IMR-90 (cell line): ENCODE measurements around the gene CAMK2G. TPM values are rescaled to one million over a fixed set of nuclear protein-coding genes. Genes with fewer than 3 reads are reported as not detected.

ENCODE experiments used
- ATAC-seq: fragments of 200-7000 bp; cut with Tn5 transposase; 2 replicates; pipeline ENCODE4 v1.9.1; 2020; ENCODE audit warnings: low read depth, mild to moderate bottlenecking, moderate library complexity
- BruUV-seq: library from RNA; stranded (reverse); fragments of 400-500 nt; replicated peaks from 2 replicates; lab custom pipeline; 2021; lab: Mats Ljungman, UMichigan
- CTCF ChIA-PET: fragments of 300-600 bp; formaldehyde crosslinking; extraction: SDS; loops from one replicate; lab custom pipeline; 2021; ENCODE audit warnings: antibody characterized with exemption; lab: Yijun Ruan, JAX
- POLR2A ChIA-PET: fragments of 300-600 bp; sonication (Branson Sonifier 250); formaldehyde crosslinking; loops from one replicate; lab custom pipeline; 2022; ENCODE audit warnings: antibody characterized with exemption; ENCODE audit not compliant: unreplicated experiment; lab: Charles Lee
- DNase-seq: peaks from one replicate; pipeline ENCODE4 v3.0.0; 2013
- H2AFZ ChIP-seq: replicated peaks from 2 replicates; pipeline ENCODE3; 2013; ENCODE audit warnings: low read length, mild to moderate bottlenecking; ENCODE audit not compliant: poor library complexity
- H2AK5ac ChIP-seq: 2 replicates; pipeline ENCODE4 v1.6.1; 2013; ENCODE audit warnings: low read depth, low read length, inconsistent platforms
- H2AK9ac ChIP-seq: replicated peaks from 2 replicates; pipeline ENCODE3; 2013; ENCODE audit warnings: mild to moderate bottlenecking, low read depth, low read length, moderate library complexity; ENCODE audit not compliant: poor library complexity
- H2BK120ac ChIP-seq: 2 replicates; pipeline ENCODE4 v1.6.1; 2013; ENCODE audit warnings: low read depth, low read length, inconsistent platforms
- H2BK15ac ChIP-seq: 3 replicates; pipeline ENCODE4 v1.6.1; 2013; ENCODE audit warnings: low read depth, low read length, inconsistent platforms
- H2BK20ac ChIP-seq: 2 replicates; pipeline ENCODE4 v1.6.1; 2013; ENCODE audit warnings: low read depth, mild to moderate bottlenecking, inconsistent platforms, low read length, moderate library complexity
- H2BK5ac ChIP-seq: 2 replicates; pipeline ENCODE4 v1.6.1; 2013; ENCODE audit warnings: mild to moderate bottlenecking, low read depth, low read length, inconsistent platforms; ENCODE audit not compliant: poor library complexity, severe bottlenecking
- H3K14ac ChIP-seq: replicated peaks from 2 replicates; pipeline ENCODE4 v1.6.1; 2013; ENCODE audit warnings: low read depth, low read length, inconsistent platforms
- H3K18ac ChIP-seq: 2 replicates; pipeline ENCODE4 v1.6.1; 2013; ENCODE audit warnings: low read depth, low read length, control low read depth
- H3K23ac ChIP-seq: 2 replicates; pipeline ENCODE4 v1.6.1; 2013; ENCODE audit warnings: low read depth, low read length, inconsistent platforms
- H3K27ac ChIP-seq: 2 replicates; pipeline ENCODE4 v1.5.1; 2013; ENCODE audit warnings: mild to moderate bottlenecking, control low read depth, low read length; ENCODE audit not compliant: insufficient read depth
- H3K27me3 ChIP-seq: 2 replicates; pipeline ENCODE4 v1.6.1; 2013; ENCODE audit warnings: low read length; ENCODE audit not compliant: control insufficient read depth, insufficient read depth
- H3K36me3 ChIP-seq: 2 replicates; pipeline ENCODE4 v1.6.1; 2013; ENCODE audit warnings: low read length, mixed read lengths; ENCODE audit not compliant: control insufficient read depth, insufficient read depth
- H3K4ac ChIP-seq: 2 replicates; pipeline ENCODE4 v1.6.1; 2013; ENCODE audit warnings: low read depth, low read length, inconsistent platforms
- H3K4me1 ChIP-seq: 2 replicates; pipeline ENCODE4 v1.6.1; 2013; ENCODE audit warnings: low read length, mixed read lengths; ENCODE audit not compliant: control insufficient read depth, insufficient read depth
- H3K4me2 ChIP-seq: 2 replicates; pipeline ENCODE4 v1.6.1; 2013; ENCODE audit warnings: low read depth, mild to moderate bottlenecking, control low read depth, low read length, moderate library complexity
- H3K4me3 ChIP-seq: 2 replicates; pipeline ENCODE4 v1.5.1; 2013; ENCODE audit warnings: low read depth, mild to moderate bottlenecking, control low read depth, low read length, moderate library complexity; ENCODE audit not compliant: insufficient read depth
- H3K56ac ChIP-seq: 2 replicates; pipeline ENCODE4 v1.6.1; 2013; ENCODE audit warnings: low read length, inconsistent platforms; ENCODE audit not compliant: insufficient read depth; ENCODE audit errors: extremely low read depth
- H3K79me1 ChIP-seq, 2 experiments: 2 replicates each; pipeline ENCODE4 v1.6.1; 2013; ENCODE audit warnings: low read length in 2 of 2, inconsistent platforms in 1 of 2, low read depth in 1 of 2
- H3K9ac ChIP-seq: 2 replicates; pipeline ENCODE4 v1.6.1; 2013; ENCODE audit warnings: low read depth, low read length, control low read depth
- H3K9me1 ChIP-seq: 2 replicates; pipeline ENCODE4 v1.6.1; 2013; ENCODE audit warnings: low read length, inconsistent platforms; ENCODE audit not compliant: insufficient read depth
- H3K9me3 ChIP-seq: 2 replicates; pipeline ENCODE4 v1.6.1; 2013; ENCODE audit warnings: low read length; ENCODE audit not compliant: control insufficient read depth, insufficient read depth
- H4K20me1 ChIP-seq: 2 replicates; pipeline ENCODE4 v1.6.1; 2013; ENCODE audit warnings: low read length, inconsistent platforms; ENCODE audit not compliant: insufficient read depth
- H4K5ac ChIP-seq: 2 replicates; pipeline ENCODE4 v1.6.1; 2013; ENCODE audit warnings: mild to moderate bottlenecking, low read depth, low read length, control low read depth
- H4K8ac ChIP-seq, 2 experiments: 2 replicates each; pipeline ENCODE4 v1.6.1; 2013; ENCODE audit warnings: low read depth in 2 of 2, low read length in 2 of 2, control low read depth in 1 of 2, inconsistent platforms in 1 of 2
- H4K91ac ChIP-seq: 2 replicates; pipeline ENCODE4 v1.6.1; 2013; ENCODE audit warnings: low read depth, low read length, inconsistent platforms; ENCODE audit not compliant: insufficient read depth
- BHLHE40 ChIP-seq: fragments of 150-350 bp; IDR thresholded peaks from 2 replicates; pipeline ENCODE4 v1.6.1; 2016; ENCODE audit warnings: mild to moderate bottlenecking, low read depth, low read length
- CEBPB ChIP-seq: IDR thresholded peaks from 2 replicates; pipeline ENCODE4 v1.6.1; 2012; ENCODE audit warnings: low read depth, low read length, improper control_type of control experiment
- CHD1 ChIP-seq: IDR thresholded peaks from 2 replicates; pipeline ENCODE4 v1.6.1; 2012; ENCODE audit warnings: low read depth, low read length, improper control_type of control experiment
- RAD21 ChIP-seq: IDR thresholded peaks from 2 replicates; pipeline ENCODE4 v1.6.1; 2012; ENCODE audit warnings: low read length, improper control_type of control experiment
- RCOR1 ChIP-seq: IDR thresholded peaks from 2 replicates; pipeline ENCODE4 v1.6.1; 2012; ENCODE audit warnings: mild to moderate bottlenecking, low read length, improper control_type of control experiment; ENCODE audit not compliant: insufficient replicate concordance
- SMC3 ChIP-seq: fragments of 150-350 bp; IDR thresholded peaks from 2 replicates; pipeline ENCODE4 v1.6.1; 2016; ENCODE audit warnings: low read depth, mild to moderate bottlenecking, antibody characterized with exemption, low read length, moderate library complexity
- WGBS, 2 experiments: methylation state at CpG; one replicate each; pipeline versions ENCODE4 v1.1.5 to v1.1.7; 2013; ENCODE audit warnings: missing lambda C conversion rate in 2 of 2; ENCODE audit not compliant: insufficient read length in 1 of 2; ENCODE audit errors: extremely low coverage in 2 of 2; 5-methylcytosine and 5-hydroxymethylcytosine counted together
- dilution Hi-C: fragments of 300-500 bp; cut with HindIII; formaldehyde crosslinking; loops from one replicate; pipeline ENCODE4 v1.14.3; 2018; ENCODE audit warnings: low sequenced_read_pairs; ENCODE audit not compliant: unreplicated experiment
- in situ Hi-C: fragments of 300-500 bp; cut with MboI; formaldehyde crosslinking; loops from 3 replicates; pipeline ENCODE4 v1.14.3; 2019; ENCODE audit warnings: low sequenced_read_pairs, inconsistent platforms, mixed read lengths
- intact Hi-C: fragments of 100-400 bp; cut with micrococcal nuclease; formaldehyde crosslinking; loops from 2 replicates; pipeline ENCODE4 v1.10.0; 2022
- polyA plus RNA-seq, 3 experiments: library from polyadenylated mRNA; depleted of rRNA; stranded (reverse); fragments of >200 nt; gene quantifications; 2 replicates each; pipeline ENCODE4 v1.2.3, GENCODE V29; 2012; ENCODE audit warnings: low replicate concordance in 1 of 3
- total RNA-seq: library from RNA; depleted of rRNA; stranded (reverse); fragments of >200 nt; gene quantifications from 2 replicates; pipeline ENCODE4 v1.2.3, GENCODE V29; 2012

The CAMK2G gene
- total and polyA plus RNA-seq, 2 of the 4 experiments (the other 2 are of a cell fraction): 20.4 to 25.4 TPM

DNA sequence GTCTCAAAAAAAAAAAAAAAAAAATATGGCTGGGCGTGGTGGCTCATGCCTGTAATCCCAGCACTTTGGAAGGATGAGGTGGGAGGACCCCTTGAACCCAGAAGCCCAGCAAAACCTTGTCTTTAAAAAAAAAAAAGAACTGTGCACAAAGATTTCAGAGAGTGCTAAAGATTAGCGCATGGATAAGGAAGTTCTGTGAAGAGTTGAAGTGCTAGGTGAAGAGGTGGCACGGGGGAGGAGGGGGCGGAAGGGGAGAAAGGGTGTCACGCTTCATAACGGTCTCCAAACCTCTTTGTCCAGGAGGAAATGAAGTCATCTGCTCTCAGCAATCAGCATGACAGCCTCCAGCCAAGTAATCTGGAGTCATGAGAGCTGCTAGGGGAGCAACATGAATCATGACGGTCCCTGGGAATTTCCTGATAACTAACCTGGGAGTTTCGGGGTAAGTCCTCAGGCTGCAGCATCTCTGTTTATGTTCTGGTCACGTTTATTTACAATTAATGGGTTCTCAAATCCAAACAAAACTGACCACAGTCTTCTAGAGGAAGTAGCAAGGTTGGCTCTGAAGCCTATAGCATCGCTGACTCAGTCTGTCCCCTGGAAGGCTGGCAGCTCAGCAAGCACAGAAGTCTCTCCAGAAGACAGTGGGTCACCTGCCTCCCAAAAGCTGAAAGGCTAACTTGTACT lies 34.6 kb upstream of the CAMK2G start (continued):
- TF ChIP-seq RAD21 (peak; percentile 26), RCOR1 (peak; percentile 97), BHLHE40 (peak; percentile 99)

DNA sequence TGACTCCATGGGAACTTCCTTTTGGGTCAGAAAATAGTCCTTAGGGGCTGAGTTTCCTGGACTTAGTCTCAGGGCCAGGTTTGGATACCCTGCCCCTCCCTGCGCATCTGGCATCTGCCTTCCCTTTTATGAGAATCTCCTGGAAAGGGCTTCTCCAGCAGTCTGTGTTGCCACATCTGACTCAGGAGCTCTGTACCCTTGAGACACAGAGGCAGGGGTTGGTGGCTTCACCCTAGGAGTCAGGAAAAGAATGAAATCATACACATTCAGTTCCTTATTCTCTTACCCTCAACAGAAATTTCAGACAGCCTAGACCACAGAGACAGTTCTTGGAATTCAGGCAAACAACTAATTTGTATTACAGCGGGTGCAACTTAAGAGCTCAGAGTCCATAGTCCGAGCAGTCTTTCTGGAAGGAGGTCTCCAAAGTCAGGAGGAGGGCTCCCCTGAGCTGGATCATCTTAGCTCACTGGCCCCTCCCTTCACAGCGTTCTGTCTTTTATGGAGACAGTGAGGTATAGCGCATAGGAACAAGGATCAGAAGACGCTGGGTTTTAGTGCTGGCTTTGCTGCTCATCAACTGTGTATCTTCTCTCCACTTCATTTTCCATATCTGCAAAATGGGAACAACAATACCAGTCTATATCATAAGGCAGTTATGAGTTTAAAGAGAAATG lies 33.6 kb upstream of the CAMK2G start:
- Histone ChIP-seq H4K20me1 (peaks cover 20% of the 10 kb centered on the region), H4K5ac (peak overlapping the region; percentile 90), H4K91ac (peak overlapping the region; percentile 100), H2BK15ac (peak overlapping the region; percentile 84; the same call in 2 of the 3 replicates), H3K4me1 (peaks cover 31% of the 10 kb centered on the region), H3K18ac (peak overlapping the region; percentile 94), H2BK5ac (peak overlapping the region; percentile 97), H3K56ac (peak overlapping the region; percentile 95), H3K23ac (peak overlapping the region; percentile 97), H3K4me3 (no peak overlapping the region), H2AFZ (peak overlapping the region; percentile 25), H2BK20ac (peak overlapping the region; percentile 100), H4K8ac (peak overlapping the region; percentile 62 to 99), H2AK9ac (peak overlapping the region; percentile 1), H3K27ac (peak overlapping the region; percentile 81), H3K27me3 (no peaks in the 10 kb centered on the region), H3K9me1 (peaks cover 28% of the 10 kb centered on the region), H3K36me3 (peaks cover 12% of the 10 kb centered on the region), H2AK5ac (peak overlapping the region; percentile 98), H3K9me3 (no peaks in the 10 kb centered on the region), H3K9ac (peak overlapping the region; percentile 36), H3K4ac (peak overlapping the region; percentile 100), H3K4me2 (no peak overlapping the region), H3K14ac (peak overlapping the region; percentile 95), H3K79me1 (peaks cover 13 to 40% of the 10 kb centered on the region in 2 experiments), H2BK120ac (peak overlapping the region; percentile 100)
- CTCF ChIA-PET: interaction anchor here (0.8 kb wide), 1 partner anchor 21 kb away, joined by 4 read pairs; no protein-coding TSS in a partner anchor
- intact Hi-C loops: loop anchor here (1.0 to 5.0 kb wide), 3 partner anchors 21 to 174 kb away; partner anchors contain the start of gene VCL
- DNase-seq (peak; percentile 61), ATAC-seq (no peak)
- BruUV-seq: no TSS peak
- in situ Hi-C loops: no loop called here
- TF ChIP-seq CHD1 (0 out of 2 replicates have a peak, but pooled peaks have one; percentile 22), CEBPB (peak; percentile 35; the same call in 1 of the 2 replicates), SMC3 (no peak)
- dilution Hi-C loops: no loop called here
- POLR2A ChIA-PET: interaction anchor here (2.5 kb wide), 1 partner anchor 21 kb away, joined by 11 read pairs; no protein-coding TSS in a partner anchor
- WGBS, 2 experiments: no CpG with 5 or more reads among the region's 6 CpGs
